ENCODE results near the gene SERTAD1.

DNA sequence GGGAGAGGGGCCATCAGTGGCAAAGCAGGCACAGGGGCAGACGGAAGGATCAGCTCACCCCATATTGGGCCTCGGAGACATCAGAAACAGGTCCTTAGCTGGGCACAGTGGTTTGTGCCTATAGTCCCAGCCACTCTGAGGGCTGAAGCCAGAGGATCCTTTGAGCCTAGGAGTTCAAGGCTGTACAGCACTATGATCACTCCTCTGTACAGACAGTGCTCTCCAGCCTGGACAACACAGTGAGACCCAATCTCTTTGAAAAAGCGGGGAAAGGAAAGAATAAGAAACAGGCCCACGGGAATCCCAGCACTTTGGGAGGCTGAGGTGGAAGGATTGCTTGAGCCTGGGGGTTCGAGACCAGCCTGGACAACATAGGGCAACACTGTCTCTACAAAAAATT, 6.0 kb downstream of the SERTAD1 start:
- TF ChIP-seq REST (IDR thresholded peaks at IDR 0.05; ENCODE audit: insufficient read depth in 1 of 2, low read depth in 2 of 2, low read length in 2 of 2) (no peak), POLR2AphosphoS5 (IDR thresholded peaks at IDR 0.05; ENCODE audit: low read depth, low read length) (no peak)

Data from PFSK-1 (cell line).